HG03196 (cell line): ENCODE measurements around the gene ATP5F1D.

Source experiments
- ATAC-seq: cut with Tn5 transposase; IDR thresholded peaks from one replicate; pipeline ENCODE4 v1.9.1; 2021; ENCODE audit not compliant: unreplicated experiment

The ATP5F1D gene

DNA sequence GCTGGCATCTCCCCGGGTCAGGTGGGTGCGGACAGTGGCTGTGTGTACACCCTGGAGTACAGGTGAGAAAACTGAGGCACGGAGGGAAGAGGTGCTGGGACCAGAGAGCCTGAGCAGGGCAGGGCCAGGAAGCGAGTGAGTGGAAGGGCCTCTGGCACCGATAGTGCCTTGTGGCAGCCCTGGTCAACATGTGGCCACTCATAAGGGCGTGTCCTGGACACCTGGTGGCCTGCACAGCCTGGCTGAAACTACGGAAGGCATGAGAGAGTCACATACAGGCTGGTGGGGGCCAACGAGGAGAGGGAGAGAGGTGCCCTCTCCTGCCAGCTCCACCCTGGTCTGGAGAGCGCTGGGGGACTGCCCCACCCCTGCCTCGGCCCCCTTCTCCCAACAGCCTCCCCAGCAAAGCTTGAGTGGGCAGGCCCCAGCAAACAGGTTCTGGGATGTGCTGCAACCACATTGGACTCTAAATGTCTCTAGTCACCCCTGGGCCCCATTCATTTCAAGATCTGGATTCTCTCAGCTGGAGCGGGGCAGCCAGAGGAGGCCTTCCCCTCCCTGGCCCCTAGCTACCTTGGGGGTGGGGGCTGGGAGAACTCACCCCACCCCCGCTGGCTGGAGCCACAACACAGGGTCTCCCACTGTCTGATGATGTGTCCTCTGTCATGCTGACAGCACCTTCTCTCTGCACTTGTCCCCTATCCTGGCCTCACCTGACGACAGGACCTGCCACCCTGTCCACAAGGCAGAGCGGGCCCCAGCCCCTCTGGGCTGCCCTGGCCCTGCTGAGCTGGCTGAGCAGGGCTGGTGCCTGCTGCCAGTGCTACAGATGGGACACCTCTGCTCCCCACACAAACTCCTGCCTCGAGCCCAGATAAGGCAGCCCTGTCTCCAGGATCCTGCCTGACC, 9.6 kb upstream of the ATP5F1D start:
- no peak for ATAC-seq

DNA sequence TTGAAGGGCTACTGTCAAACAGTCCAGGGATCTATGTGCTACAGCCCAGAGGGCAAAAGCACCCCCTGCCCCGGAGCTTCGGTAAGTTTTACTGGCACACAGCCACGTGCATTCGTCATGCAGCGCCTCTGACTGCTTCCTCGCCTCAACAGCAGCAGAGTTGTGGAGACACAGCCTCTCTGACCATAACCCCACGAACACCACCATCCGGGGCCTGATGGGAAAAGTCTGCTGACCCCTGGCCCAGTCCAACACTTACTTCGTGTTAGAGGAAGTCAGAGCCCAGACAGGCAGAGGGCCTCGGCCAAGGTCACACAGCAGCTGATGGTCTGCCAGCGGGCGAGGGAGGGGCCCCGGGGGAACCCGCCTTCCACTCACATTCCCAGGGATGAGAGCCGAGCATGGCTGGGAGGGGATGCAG, 8.9 kb upstream of the ATP5F1D start:
- ATAC-seq: no peak

DNA sequence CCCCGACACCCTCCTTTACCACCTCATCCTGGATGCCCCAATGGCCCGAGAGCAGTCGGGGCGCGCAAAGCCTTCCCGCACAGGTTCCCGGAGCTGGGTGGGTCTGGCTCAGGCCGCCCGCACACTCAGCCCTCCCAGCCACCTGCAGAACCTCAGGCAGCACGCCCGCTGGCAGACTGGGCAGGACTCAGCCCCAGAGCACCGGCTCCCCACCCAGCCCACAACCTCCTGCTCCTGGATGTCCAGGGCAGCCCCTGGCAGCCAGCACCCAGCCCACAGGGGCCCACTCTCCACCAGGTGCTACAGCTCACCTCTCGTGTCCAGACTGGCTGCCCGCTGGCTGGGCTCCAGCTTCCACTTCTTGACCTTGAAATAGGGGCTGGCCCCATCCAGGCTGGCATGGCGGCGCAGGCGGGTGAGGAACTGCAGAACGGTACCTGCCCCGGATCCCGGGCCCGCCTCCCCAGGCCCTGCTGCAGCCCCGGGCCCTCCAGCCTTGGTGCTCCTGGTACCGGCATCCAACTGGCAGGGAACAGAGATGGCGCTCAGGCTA, 8.4 kb upstream of the ATP5F1D start:
- ATAC-seq: no peak

DNA sequence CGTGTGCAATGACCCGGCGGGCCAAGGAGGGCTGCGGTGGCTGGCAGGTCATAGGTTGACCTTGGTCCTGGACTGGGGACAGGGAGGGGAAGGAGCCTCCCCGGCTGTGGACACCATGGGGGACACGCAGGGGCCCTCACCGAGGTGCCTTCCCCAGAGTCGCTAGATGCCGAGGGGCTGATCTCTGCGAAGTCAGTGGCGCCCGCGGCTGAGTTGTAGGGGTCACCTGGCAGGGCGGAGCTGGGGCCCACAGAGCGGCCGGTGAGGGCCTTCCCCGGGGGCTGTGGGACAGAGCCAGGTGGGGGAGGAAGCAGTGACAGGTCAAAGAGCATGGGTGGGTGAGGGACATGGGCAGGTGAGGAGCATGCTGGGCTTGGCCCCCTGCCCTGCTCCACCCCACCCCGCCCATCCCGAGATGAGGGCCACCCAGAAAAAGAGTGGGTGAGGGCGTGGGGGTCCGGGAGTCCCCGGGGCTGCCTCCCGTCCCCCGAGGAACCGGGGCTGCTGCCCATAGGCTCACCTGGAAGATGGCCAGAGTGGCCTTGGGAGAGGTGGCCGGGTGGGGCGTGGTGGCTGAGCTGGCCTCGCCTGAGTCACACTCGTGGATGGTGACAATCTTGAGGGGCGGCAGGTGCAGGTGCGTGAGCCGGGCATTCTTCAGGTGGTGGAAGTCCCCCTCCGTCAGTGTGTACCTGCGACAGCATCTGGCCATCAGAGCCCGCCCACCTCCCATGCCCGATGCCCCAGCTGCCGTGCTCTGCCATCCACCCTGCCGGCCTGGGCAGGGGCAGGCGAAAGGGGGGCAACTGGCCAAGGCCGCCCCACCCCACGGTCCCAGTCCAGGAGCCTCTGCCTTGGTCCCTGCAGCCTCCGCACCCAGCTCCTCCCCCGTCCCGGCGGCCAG, 7.2 kb upstream of the ATP5F1D start:
- ATAC-seq: no peak

DNA sequence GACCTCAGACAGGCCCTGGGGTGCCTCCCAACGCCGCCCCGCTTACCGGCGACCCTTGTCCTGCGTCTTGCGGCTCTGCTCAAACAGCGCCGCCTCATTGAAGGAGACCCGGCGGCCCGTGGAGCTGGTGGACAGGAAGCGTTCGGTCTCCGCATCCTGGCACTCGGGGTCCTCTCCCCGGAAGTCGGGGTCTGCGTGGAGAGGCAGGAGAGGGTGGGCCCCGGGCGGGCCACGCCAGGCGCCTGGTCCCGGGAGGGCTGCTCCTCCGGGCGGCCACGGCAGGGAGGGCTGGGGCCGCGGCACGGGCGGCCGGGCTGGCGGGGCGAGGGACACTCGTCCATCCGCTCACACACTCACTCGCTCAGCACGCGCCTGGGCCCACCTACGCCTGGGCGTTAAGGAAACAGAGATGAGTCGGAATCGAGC, 6.6 kb upstream of the ATP5F1D start:
- no peak for ATAC-seq

DNA sequence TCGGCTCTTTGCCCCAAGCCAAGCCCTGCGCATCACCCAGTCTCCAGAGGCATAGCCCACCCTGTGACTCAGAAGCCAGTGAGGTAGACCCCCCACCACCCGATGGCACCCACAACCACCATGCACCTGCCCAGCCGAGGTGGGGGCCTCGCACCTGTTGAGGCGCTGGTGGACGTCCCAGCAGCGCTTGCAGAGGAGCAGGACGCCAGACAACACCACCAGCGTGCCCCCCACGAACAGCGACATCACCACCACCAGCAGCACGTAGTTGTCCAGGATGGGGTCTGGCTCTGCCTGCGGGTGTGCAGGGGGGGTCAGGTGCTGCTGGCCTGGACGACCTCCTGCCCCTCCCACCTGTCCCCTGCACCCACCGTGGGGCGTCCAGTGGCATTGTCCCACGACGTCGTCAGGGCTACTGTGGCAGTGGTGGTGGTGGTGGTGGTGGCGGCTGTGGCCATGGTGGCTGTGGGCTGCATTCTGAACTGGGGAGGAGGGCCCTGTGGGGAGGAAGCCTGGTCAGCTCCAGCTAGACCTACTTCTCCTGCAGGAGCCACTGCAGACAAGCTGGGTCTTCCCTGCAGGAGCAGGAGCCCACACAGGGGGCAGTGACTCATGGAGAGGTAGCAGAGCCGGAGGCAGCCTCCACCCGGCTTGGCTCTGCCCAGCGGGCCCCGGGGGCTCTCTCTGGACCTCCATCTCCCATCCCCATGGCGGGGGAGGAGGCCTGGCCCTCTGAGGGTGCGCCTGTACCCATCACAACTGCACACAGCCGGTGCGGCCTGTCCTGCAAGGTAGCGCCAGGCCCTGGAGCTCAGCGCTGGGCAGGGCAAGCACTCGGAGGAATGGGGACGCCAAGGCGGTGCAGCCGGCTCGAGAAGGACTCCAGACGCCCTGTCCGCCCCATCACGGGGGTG, 5.7 kb upstream of the ATP5F1D start:
- ATAC-seq: no peak

DNA sequence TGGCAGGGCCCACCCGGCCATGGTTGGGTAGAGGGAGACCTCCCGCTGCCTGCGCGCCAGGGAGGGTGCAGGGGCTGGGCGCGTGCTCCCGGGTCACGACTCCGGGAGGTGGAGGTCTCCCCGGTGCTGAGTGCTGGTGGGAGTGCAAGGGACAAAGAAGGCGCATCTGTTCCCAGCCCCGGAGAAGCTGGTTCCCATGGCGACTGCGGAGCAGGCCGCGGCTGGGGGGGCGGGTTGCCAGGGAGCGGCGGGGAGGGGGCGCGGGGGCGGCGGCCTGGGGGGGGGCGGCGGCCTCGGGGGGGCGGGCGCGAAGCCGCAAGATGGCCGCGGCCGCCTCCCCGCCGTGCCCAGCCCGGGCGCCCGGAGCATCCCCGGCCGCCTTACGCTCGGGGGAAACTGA, 5.0 kb upstream of the ATP5F1D start:
- ATAC-seq: no peak

DNA sequence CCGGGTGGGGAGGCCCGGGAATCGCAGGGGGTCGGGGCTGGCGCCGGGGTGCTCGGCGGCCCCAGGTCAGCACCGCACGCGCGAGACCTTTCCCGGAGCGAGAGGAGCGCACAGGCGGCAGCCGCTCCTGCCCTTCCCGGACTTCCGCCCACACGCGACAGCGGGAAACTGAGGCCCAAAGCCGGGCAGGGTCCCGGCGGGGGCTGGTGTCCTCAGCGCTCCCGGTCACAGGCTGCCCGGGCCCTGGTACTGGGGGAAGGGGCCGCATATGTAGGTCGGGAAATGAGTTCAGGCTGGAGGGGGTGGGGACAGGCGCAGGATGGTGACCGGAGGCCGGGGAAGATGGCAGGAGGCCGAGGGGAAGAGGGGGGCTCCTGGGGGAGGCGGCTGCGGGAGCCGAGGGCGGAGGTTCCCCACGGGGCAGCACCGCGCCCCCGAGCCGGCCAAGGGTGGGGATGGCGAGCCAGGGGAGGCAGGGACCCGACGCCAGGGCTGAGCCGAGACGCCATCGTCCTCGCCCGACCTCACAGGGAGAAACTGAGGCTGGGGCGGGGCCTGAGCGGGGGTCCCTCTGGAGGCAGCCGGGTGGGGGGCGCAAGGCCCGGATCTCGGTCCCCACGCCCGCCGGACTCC, 4.4 kb upstream of the ATP5F1D start:
- no peak for ATAC-seq

DNA sequence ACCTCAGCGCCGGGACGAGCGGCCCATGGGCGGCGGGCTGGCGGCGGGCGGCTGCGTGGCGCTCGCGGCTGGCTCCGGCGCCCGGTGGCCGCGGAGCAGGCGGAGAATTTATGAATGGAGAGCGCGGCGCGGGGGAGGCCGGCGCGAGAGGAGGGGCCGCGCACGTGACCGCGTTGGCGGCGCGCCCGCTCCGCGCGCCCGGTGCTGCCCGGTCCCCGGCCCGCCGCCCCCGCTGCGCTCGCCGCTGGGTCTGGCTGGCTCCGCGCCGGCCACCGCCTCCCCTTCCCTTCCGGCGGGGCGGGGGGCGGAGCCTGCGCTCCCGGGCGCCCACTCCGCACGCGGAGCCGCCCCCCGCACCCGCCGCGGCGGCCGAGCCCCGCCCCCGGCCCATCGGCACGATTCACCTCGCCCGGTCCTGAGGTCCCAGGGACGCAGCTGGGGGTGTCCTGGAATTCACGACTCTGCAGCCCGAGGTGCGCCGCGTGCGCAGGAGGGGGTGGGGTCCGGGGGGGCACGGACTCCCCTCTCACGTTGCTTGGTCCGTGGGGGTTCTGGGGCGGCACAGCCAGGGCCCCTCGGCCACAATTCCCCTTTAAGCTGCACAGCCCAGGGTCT, 3.7 kb upstream of the ATP5F1D start, which contains the start of gene CBARP:
CBARP (minus strand) TSS at position 252 of the 615 bp plus-strand sequence. CDS start 1,905 bp downstream, outside the sequence.
- ATAC-seq: no peak

DNA sequence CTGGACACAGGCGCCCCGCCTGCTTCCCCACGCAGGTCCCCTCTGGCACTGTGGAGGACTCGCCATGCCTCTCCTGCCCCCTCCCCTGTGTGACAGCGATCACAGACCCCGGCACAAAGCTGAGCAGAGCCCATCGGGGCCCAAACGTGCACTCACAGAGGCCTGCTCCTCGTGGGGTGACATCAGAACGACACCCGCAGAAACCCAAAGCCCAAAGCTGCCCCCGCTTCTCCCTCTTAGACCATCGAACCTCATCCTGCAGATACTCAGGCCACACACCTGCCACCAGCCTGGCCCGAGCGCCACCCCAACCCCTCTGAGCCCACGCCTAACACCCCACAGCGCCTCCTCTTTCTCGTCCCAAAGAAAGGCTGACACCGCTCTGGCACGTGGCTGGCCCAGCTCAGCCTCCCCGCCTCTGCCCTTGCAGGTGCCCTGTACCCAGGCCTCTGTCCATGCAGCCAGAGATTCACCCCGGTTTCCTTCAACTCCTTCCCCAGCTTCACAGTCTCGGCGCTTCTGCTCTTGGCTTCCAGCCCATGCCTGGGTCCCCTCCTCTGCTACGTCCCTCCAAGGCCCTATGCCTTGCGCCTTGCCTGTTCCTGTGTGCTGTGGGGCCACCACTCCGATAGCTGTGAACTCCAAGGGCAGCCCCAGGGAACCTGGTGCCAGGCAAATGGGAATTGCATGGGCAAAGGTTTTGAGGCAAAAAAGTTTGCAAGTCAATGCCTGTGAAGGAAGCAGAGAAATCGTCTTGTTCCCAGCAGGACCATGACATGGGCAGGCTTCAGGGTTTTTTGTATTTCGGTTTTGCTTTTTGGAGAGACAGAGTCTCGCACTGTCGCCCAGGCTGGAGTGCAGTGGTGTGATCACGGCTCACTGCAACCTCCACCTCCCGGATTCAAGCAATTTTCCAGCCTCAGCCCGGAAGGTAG, 2.9 kb upstream of the ATP5F1D start:
- no peak for ATAC-seq

DNA sequence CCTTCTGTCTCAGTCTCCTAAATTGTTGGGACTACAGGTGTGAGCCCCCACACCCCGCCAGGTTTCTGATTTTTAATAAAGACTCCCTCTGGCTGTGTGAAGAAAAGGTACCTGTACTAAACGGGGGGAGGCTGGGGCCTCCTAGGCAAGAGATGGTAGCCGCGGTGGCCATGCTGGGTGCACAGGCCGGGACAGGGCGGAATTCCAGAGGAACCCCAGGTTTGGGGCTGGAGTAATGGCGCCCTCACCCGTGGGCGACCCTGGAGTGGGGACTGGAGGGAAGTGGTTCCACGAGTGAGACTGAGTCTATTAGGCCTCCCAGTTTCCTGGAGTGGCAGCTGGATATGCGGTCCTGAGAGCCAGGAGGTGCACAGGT, 2.1 kb upstream of the ATP5F1D start:
- ATAC-seq: no peak

DNA sequence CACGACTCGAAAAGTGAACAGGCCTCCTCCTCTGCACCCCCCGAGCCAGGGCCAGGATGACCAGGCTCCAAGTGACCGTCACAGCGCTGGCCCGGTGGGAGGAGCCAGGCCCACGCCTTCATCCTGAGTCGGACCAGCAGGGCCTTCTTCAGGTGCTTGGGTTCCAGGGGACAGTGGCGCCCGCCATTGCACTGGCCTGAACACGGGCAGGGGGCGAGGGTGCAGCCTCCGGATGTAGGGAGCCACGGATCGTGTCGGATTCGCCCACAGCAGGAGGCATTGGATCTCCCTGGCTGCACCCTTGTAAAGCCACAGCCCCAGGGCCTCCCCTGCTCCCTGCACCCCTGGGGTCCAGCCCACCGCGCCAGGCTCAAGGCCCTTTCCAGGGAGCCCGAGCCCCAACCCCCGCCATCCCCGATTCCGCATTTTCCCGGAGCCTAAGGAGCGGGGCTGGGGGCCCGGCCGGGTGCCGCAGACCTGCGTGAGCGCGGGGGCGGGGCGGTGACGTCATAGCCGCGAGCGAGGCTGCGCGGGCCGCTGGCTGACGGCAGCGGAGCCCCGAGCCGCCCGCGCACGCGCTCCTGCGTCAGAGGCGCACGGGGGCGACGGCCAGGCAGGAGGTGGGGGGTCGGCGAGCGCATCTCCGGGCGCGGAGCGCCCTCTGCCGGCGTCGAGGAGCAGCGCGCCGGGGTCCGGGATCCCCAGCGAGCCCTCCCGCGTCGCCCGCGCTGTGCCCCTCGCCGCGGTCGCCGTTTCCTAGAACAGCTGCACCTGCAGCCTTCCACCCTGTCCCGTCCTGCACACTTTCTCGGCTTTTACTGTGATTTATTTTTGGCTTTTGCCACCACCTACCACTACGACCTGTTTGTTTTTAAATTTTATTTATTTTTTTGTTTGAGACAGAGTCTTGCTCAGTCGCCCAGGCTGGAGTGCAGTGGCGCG, 1.5 kb upstream of the ATP5F1D start:
- ATAC-seq: peak; percentile 30

DNA sequence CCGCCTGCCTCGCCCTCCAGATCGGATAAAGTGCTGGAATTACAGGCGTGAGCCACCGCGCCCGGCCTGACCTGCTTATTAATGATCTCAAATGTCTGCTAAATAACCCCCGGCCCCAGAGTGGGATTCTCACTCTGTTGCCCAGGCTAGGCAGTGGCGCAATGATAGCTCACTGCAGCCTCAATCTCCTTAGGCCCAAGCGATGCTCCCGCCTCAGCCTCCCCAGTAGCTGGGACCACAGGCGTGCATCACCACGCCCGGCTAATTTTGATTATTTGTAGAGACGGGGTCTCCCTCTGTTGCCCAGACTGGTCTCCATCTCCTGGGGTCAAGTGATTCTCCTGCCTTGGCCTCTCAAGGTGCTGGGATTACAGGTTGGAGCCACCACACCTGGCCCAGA, 626 bp upstream of the ATP5F1D start:
- ATAC-seq: no peak

DNA sequence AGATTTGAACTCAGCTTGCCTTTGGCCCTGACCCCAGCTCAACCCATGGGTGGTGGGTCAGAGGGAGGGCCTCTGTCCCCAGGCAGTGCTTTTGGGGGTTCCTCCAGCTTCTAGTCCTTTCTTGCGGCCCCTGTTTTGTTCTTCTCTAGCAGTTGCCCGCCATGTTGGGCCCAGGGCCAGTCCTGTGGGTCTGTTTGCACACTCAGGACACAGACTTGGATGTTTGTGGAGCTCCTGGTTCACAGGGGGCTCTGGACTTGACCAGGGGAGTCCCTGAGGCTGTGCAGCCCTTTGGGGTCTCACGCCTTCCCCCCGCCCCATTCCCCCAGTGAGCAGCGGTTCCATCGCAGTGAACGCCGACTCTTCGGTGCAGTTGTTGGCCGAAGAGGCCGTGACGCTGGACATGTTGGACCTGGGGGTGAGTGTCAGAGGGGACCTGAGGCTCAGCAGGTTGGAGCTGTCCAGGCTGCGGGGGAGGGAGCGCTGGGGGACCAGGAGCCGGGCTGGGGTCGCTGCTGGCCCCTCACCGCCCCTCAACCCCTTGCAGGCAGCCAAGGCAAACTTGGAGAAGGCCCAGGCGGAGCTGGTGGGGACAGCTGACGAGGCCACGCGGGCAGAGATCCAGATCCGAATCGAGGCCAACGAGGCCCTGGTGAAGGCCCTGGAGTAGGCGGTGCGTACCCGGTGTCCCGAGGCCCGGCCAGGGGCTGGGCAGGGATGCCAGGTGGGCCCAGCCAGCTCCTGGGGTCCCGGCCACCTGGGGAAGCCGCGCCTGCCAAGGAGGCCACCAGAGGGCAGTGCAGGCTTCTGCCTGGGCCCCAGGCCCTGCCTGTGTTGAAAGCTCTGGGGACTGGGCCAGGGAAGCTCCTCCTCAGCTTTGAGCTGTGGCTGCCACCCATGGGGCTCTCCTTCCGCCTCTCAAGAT, 2.5 kb downstream of the ATP5F1D start:
- no peak for ATAC-seq

DNA sequence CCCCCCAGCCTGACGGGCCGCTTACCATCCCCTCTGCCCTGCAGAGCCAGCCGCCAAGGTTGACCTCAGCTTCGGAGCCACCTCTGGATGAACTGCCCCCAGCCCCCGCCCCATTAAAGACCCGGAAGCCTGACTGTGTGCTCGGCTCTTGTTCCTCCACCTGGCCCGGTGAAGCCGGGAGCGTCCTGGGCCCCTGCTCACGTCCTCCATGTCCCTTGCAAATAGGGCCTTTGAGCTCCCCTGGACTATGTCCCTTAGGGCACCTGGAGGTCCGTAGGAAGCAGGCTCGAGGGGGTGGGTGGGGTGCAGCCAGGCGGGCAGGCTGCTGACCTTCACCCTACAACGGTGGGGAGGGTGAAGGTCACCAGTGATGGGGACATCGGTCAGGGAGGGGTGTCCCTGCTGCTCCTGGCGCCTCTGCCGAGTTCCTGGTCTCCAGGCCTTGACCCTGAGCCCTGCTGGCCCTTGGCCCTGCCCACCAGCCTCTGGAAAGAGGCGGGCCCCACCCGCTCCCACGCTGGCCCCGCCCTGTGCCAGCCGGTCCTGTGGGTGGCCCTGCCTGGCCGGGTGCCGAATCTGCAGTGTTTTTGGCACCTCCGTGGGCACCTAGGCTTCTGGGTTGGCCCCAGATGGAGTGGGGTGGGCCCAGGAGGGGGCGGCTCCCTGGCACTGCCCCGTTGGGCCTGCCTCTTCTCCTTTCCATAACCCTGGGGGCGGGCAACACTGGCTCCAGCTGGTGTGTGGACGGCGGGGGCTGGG, 3.3 kb downstream of the ATP5F1D start:
- ATAC-seq: no peak
